ACC112 (cell line): ENCODE data around the gene WDR73.

Experiments
- H2AFZ ChIP-seq: fragments of 200-600 bp; sonication (generic); one replicate; pipeline ENCODE4 v1.6.0; 2017; ENCODE audit warnings: antibody characterized with exemption, low read length; ENCODE audit not compliant: unreplicated experiment
- H3K27ac ChIP-seq: fragments of 200-600 bp; sonication (generic); 2 replicates; pipeline ENCODE4 v1.5.1; 2014; ENCODE audit warnings: low read depth, mild to moderate bottlenecking, antibody characterized with exemption, low read length, moderate library complexity
- H3K27me3 ChIP-seq: fragments of 200-600 bp; sonication (generic); 2 replicates; pipeline ENCODE4 v1.6.1; 2014; ENCODE audit warnings: mild to moderate bottlenecking, antibody characterized with exemption, low read length, moderate library complexity, mixed read lengths; ENCODE audit not compliant: insufficient read depth
- H3K36me3 ChIP-seq: fragments of 200-600 bp; sonication (generic); 2 replicates; pipeline ENCODE4 v1.6.1; 2016; ENCODE audit warnings: mild to moderate bottlenecking, antibody characterized with exemption, low read length, moderate library complexity, mixed read lengths; ENCODE audit not compliant: insufficient read depth
- H3K4me1 ChIP-seq: fragments of 200-600 bp; sonication (generic); one replicate; pipeline ENCODE4 v1.6.1; 2016; ENCODE audit warnings: low read length, mixed read lengths; ENCODE audit not compliant: insufficient read depth, unreplicated experiment, control insufficient read depth
- H3K4me3 ChIP-seq: fragments of 200-600 bp; sonication (generic); 2 replicates; pipeline ENCODE4 v1.5.1; 2014; ENCODE audit warnings: mild to moderate bottlenecking, low read depth, low read length
- H3K79me2 ChIP-seq: fragments of 200-600 bp; sonication (generic); one replicate; pipeline ENCODE4 v1.6.0; 2016; ENCODE audit warnings: low read length; ENCODE audit not compliant: control insufficient read depth, unreplicated experiment, insufficient read depth

The WDR73 gene

DNA sequence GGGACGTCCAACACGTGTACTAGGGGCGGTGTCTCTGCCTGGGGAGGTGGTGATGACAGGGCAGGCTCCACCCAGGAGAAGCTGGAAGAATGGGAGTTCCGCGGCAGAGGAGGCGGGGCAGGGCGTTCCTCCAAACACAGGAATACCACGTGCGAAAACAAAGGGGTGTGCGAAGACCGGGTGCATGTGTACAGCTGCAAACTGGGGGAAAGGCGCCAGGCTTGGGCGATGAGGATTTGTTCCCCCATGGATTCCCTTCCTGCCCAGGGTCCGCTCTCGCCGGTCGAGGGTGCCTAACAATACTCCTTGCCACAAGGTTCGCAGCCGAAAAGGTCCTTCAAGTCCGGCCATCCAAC lies 53.8 kb downstream of the WDR73 start:
- Histone ChIP-seq H3K27me3 (no peaks in the 10 kb centered on the region), H3K36me3 (no peaks in the 10 kb centered on the region), H2AFZ (peak overlapping the region; percentile 99), H3K79me2 (no peaks in the 10 kb centered on the region), H3K4me1 (no peaks in the 10 kb centered on the region), H3K27ac (no peak overlapping the region), H3K4me3 (peak overlapping the region; percentile 88)

DNA sequence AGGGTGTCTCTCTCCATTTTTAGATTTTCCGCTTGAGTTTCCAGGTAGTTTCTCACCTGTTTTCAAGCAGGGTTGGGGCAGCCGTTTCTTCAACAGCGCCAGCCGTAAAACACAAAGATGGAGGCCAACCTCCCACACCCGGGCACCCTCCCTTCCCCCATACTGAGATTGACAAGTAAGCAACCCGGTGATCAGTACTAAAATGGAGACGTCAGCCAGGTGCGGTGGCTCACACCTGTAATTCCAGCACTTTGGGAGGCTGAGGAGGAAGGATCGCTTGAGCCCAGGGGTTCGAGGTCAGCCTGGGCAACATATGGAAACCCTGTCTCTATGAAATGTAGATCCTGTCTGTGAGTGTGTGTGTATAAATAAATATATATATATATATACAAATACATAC lies 54.2 kb downstream of the WDR73 start:
- H3K4me3 ChIP-seq: no peak overlapping the region; the same call in 1 of the 2 replicates
- H3K27me3 ChIP-seq: no peaks in the 10 kb centered on the region
- no peaks in the 10 kb centered on the region for H3K79me2 ChIP-seq
- no peaks in the 10 kb centered on the region for H3K4me1 ChIP-seq
- H3K36me3 ChIP-seq: no peaks in the 10 kb centered on the region
- no peak overlapping the region for H3K27ac ChIP-seq
- H2AFZ ChIP-seq: no peak overlapping the region

GRCh38 chr15:84598993-84599392 lies 55.1 kb downstream of the WDR73 start:
- H3K4me3 ChIP-seq: no peak overlapping the region
- no peaks in the 10 kb centered on the region for H3K79me2 ChIP-seq
- H3K36me3 ChIP-seq: no peaks in the 10 kb centered on the region
- no peaks in the 10 kb centered on the region for H3K4me1 ChIP-seq
- no peak overlapping the region for H3K27ac ChIP-seq
- no peak overlapping the region for H2AFZ ChIP-seq
- no peaks in the 10 kb centered on the region for H3K27me3 ChIP-seq

GRCh38 chr15:84598250-84598649 lies 55.8 kb downstream of the WDR73 start:
- no peaks in the 10 kb centered on the region for H3K79me2 ChIP-seq
- H3K4me1 ChIP-seq: no peaks in the 10 kb centered on the region
- no peak overlapping the region for H3K4me3 ChIP-seq
- no peaks in the 10 kb centered on the region for H3K27me3 ChIP-seq
- no peak overlapping the region for H3K27ac ChIP-seq
- peak overlapping the region; percentile 65 for H2AFZ ChIP-seq
- no peaks in the 10 kb centered on the region for H3K36me3 ChIP-seq

- H3K4me1 ChIP-seq: no peaks in the 10 kb centered on the region
- no peak overlapping the region for H2AFZ ChIP-seq
- no peaks in the 10 kb centered on the region for H3K79me2 ChIP-seq
- no peak overlapping the region for H3K4me3 ChIP-seq
- no peaks in the 10 kb centered on the region; the same call in 1 of the 2 replicates for H3K27me3 ChIP-seq
- H3K36me3 ChIP-seq: no peaks in the 10 kb centered on the region
- H3K27ac ChIP-seq: no peak overlapping the region
These were observed 56.8 kb downstream of the WDR73 start for GRCh38 chr15:84597296-84597695.

DNA sequence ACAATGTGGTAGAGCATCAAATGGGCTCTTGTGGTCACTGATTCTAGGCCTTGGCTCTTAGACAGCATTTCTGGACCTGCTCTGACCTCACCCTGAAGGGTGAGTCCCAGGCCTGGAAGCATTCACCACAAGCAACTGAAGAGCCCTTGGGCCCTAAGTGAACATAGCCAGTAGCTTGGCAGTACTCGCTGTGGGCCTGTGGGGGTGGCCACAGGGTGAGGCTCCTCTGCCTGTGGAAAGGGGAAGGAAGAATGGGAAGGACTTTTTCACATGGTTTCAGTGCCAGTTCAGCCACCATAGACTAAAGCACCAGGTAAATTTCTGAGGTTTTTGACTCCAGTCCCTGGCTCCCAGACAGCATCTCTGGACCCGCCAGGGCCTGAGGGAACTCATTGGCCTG lies 58.4 kb downstream of the WDR73 start:
- Histone ChIP-seq H3K27me3 (no peaks in the 10 kb centered on the region; the same call in 1 of the 2 replicates), H3K36me3 (no peaks in the 10 kb centered on the region), H3K4me3 (no peak overlapping the region), H2AFZ (no peak overlapping the region), H3K79me2 (no peaks in the 10 kb centered on the region), H3K4me1 (no peaks in the 10 kb centered on the region), H3K27ac (no peak overlapping the region)

- no peak overlapping the region for H3K4me3 ChIP-seq
- no peaks in the 10 kb centered on the region for H3K79me2 ChIP-seq
- no peak overlapping the region for H3K27ac ChIP-seq
- no peaks in the 10 kb centered on the region; the same call in 1 of the 2 replicates for H3K27me3 ChIP-seq
- H3K4me1 ChIP-seq: no peaks in the 10 kb centered on the region
- no peaks in the 10 kb centered on the region for H3K36me3 ChIP-seq
- H2AFZ ChIP-seq: no peak overlapping the region
These were observed 59.3 kb downstream of the WDR73 start for GRCh38 chr15:84594617-84595290.

DNA sequence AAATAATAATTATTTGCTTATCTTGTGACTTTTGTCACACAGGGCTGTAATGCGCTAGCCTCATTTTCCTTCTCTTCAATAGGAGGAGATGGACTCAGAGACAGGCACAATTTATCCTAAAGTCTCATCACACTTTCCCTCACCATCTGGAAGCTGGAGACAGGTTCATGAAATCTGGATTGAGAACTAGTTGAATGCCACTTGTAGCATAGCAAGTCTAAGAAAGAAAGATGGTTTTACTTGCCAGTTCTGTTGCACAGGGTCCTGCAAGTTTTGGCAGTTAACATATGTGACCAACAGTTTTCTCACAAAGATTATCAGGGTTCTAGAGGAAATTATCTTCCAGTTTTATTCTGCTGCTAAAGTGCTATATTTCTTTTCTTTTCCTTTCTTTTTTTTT lies 62.3 kb downstream of the WDR73 start:
- Histone ChIP-seq H3K4me3 (no peak overlapping the region), H2AFZ (no peak overlapping the region), H3K27ac (no peak overlapping the region), H3K27me3 (no peaks in the 10 kb centered on the region; the same call in 1 of the 2 replicates), H3K79me2 (no peaks in the 10 kb centered on the region), H3K4me1 (no peaks in the 10 kb centered on the region), H3K36me3 (no peaks in the 10 kb centered on the region)

- no peaks in the 10 kb centered on the region for H3K36me3 ChIP-seq
- no peak overlapping the region for H2AFZ ChIP-seq
- no peak overlapping the region for H3K27ac ChIP-seq
- H3K4me3 ChIP-seq: no peak overlapping the region
- H3K4me1 ChIP-seq: no peaks in the 10 kb centered on the region
- H3K27me3 ChIP-seq: no peaks in the 10 kb centered on the region; the same call in 1 of the 2 replicates
- H3K79me2 ChIP-seq: no peaks in the 10 kb centered on the region
These were observed 63.7 kb downstream of the WDR73 start for GRCh38 chr15:84590406-84590805.
